ENCODE measurements around the gene ILK.

- no peak for TF ChIP-seq CTCF (IDR thresholded peaks at IDR 0.05; ENCODE audit: insufficient read depth, low read depth, low read length)
- TF ChIP-seq EZH2 (IDR thresholded peaks at IDR 0.05; ENCODE audit: insufficient read depth, low read length), result no peak
Measured at GRCh38 chr11:6611092-6611962, 7.8 kb downstream of the ILK start.
